ENCODE results near the gene HBA2. TPM values are rescaled to one million over a fixed set of nuclear protein-coding genes. Genes with fewer than 3 reads are reported as not detected.
"Not testable (repeated sequence)": the region's sequence is repeated elsewhere in the genome, so short reads cannot be mapped to it uniquely, and the experiment has no call there.

The HBA2 gene
- total RNA-seq, 1 donor from 2014 or later, result 0.57 TPM

- no peak for DNase-seq (ENCODE audit: low spot score)
- Mint-ChIP-seq H3K36me3 (ENCODE audit: low read depth) (no peaks in the 10 kb centered on the region), H3K9me3 (no peaks in the 10 kb centered on the region), H3K27me3 (ENCODE audit: insufficient read depth) (peaks cover 35% of the 10 kb centered on the region), H3K27ac (no peak overlapping the region), H3K4me1 (ENCODE audit: low read depth) (no peaks in the 10 kb centered on the region), H3K4me3 (no peak overlapping the region)
- intact Hi-C loops (cut with micrococcal nuclease), result no loop called here
Measured at GRCh38 chr16:162271-162991, 10.2 kb upstream of the HBA2 start.

GRCh38 chr16:163139-163538 is 9.5 kb upstream of the HBA2 start:
- DNase-seq (ENCODE audit: low spot score); H3K4me3 Mint-ChIP-seq; H3K9me3 Mint-ChIP-seq; H3K4me1 Mint-ChIP-seq (ENCODE audit: low read depth); H3K36me3 Mint-ChIP-seq (ENCODE audit: low read depth); intact Hi-C loops (cut with micrococcal nuclease); H3K27ac Mint-ChIP-seq: not testable (repeated sequence)
- peaks cover 41% of the 10 kb centered on the region for H3K27me3 Mint-ChIP-seq (ENCODE audit: insufficient read depth)

- H3K9me3 Mint-ChIP-seq; H3K36me3 Mint-ChIP-seq (ENCODE audit: low read depth); H3K27ac Mint-ChIP-seq; H3K4me1 Mint-ChIP-seq (ENCODE audit: low read depth); DNase-seq (ENCODE audit: low spot score); intact Hi-C loops (cut with micrococcal nuclease); H3K4me3 Mint-ChIP-seq: not testable (repeated sequence)
- peaks cover 42% of the 10 kb centered on the region for H3K27me3 Mint-ChIP-seq (ENCODE audit: insufficient read depth)
Measured at GRCh38 chr16:163696-164095, 9.0 kb upstream of the HBA2 start.

GRCh38 chr16:164134-164823 is 8.4 kb upstream of the HBA2 start:
- intact Hi-C loops (cut with micrococcal nuclease); DNase-seq (ENCODE audit: low spot score); H3K4me3 Mint-ChIP-seq; H3K27ac Mint-ChIP-seq; H3K4me1 Mint-ChIP-seq (ENCODE audit: low read depth); H3K9me3 Mint-ChIP-seq; H3K36me3 Mint-ChIP-seq (ENCODE audit: low read depth): not testable (repeated sequence)
- H3K27me3 Mint-ChIP-seq (ENCODE audit: insufficient read depth), result peaks cover 42% of the 10 kb centered on the region

DNA sequence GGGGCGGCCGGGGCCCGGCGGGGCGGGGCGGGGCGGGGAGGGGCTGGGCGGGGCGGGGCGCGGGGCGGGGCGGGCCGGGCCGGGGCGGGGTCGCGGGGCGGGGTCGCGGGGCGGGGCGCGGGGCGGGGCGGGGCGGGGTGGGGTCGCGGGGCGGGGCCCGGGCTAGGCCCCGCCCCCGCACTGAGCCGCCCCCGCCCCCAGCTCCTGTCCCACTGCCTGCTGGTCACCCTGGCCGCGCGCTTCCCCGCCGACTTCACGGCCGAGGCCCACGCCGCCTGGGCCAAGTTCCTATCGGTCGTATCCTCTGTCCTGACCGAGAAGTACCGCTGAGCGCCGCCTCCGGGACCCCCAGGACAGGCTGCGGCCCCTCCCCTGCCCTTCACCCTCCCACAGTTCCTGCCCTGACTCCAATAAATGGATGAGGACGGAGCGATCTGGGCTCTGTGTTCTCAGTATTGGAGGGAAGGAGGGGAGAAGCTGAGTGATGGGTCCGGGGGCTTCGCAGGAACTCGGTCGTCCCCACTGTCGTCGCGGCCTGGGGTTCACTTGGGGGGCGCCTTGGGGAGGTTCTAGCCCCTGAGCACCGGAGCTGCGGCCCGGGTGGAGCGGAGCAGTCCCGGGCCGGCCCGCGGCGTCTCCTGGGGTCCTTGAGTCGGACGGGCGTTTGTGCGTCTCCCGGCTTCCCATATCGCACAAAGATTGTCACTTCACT is 7.7 kb upstream of the HBA2 start:
- H3K36me3 Mint-ChIP-seq (ENCODE audit: low read depth), result no peaks in the 10 kb centered on the region
- peaks cover under 1% of the 10 kb centered on the region for H3K4me1 Mint-ChIP-seq (ENCODE audit: low read depth)
- peaks cover 44% of the 10 kb centered on the region for H3K27me3 Mint-ChIP-seq (ENCODE audit: insufficient read depth)
- intact Hi-C loops (cut with micrococcal nuclease), result no loop called here
- H3K4me3 Mint-ChIP-seq, result no peak overlapping the region
- H3K9me3 Mint-ChIP-seq, result no peaks in the 10 kb centered on the region
- no peak overlapping the region for H3K27ac Mint-ChIP-seq
- DNase-seq (ENCODE audit: low spot score), result no peak

GRCh38 chr16:165539-166374 is 6.9 kb upstream of the HBA2 start, which contains the start of gene HBM:
TSS of gene HBM (plus strand) at chr16:165978. CDS start at chr16:165998, 20 bp downstream.
- Mint-ChIP-seq H3K9me3 (no peaks in the 10 kb centered on the region), H3K4me1 (ENCODE audit: low read depth) (peaks cover 5% of the 10 kb centered on the region), H3K27ac (no peak within 1 kb of the TSS), H3K4me3 (no peak within 1 kb of the TSS), H3K27me3 (ENCODE audit: insufficient read depth) (peaks cover 49% of the 10 kb centered on the region), H3K36me3 (ENCODE audit: low read depth) (no peaks in the 10 kb centered on the region)
- DNase-seq (ENCODE audit: low spot score), result no peak
- intact Hi-C loops (cut with micrococcal nuclease), result loop anchor here (2.0 kb wide), 1 partner anchor 15 kb away; the partner anchor contains the start of gene HBQ1

- H3K4me1 Mint-ChIP-seq (ENCODE audit: low read depth), result peaks cover 5% of the 10 kb centered on the region
- intact Hi-C loops (cut with micrococcal nuclease), result loop anchor here (2.0 kb wide), 1 partner anchor 14 kb away; the partner anchor contains the start of gene HBQ1
- no peak overlapping the region for H3K4me3 Mint-ChIP-seq
- peaks cover 50% of the 10 kb centered on the region for H3K27me3 Mint-ChIP-seq (ENCODE audit: insufficient read depth)
- no peaks in the 10 kb centered on the region for H3K9me3 Mint-ChIP-seq
- H3K27ac Mint-ChIP-seq, result peak overlapping the region; percentile 55
- no peak for DNase-seq (ENCODE audit: low spot score)
- no peaks in the 10 kb centered on the region for H3K36me3 Mint-ChIP-seq (ENCODE audit: low read depth)
Measured at GRCh38 chr16:166375-167121, 6.1 kb upstream of the HBA2 start.

DNA sequence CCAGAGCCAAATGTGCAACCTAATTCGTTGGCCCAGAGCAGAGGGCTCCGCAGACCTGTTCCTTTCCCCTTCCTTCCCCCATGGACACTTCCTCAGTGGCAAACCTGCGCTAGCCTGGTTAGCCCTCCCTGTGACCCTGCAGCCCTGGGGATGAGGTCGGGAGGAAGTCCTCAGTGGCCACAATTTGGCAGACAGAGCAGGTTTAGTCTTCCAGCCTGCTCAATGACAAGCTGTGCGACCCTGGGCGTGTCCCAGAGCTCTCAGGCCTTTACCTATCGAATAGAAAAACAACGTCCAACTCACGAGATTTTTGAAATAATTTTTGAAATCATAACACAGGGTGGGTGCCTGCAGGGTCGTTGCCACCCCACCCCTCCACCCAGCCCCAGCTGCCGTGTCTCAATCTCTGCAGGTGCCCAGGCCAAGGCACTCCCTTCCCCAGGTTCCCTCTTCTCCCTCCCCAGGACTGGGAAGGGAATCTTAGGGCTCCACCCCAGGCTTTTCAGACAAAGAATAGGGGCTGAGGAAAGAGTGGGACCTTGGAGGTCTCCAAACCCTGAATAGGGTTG is 5.5 kb upstream of the HBA2 start:
- H3K27ac Mint-ChIP-seq, result peak overlapping the region; percentile 55
- no peaks in the 10 kb centered on the region for H3K9me3 Mint-ChIP-seq
- intact Hi-C loops (cut with micrococcal nuclease), result loop anchor here (2.0 kb wide), 1 partner anchor 14 kb away; the partner anchor contains the start of gene HBQ1
- H3K27me3 Mint-ChIP-seq (ENCODE audit: insufficient read depth), result peaks cover 51% of the 10 kb centered on the region
- H3K4me1 Mint-ChIP-seq (ENCODE audit: low read depth), result peaks cover 5% of the 10 kb centered on the region
- H3K36me3 Mint-ChIP-seq (ENCODE audit: low read depth), result no peaks in the 10 kb centered on the region
- no peak for DNase-seq (ENCODE audit: low spot score)
- no peak overlapping the region for H3K4me3 Mint-ChIP-seq

- intact Hi-C loops (cut with micrococcal nuclease), result no loop called here
- Mint-ChIP-seq H3K9me3 (no peaks in the 10 kb centered on the region), H3K27ac (no peak overlapping the region), H3K36me3 (ENCODE audit: low read depth) (no peaks in the 10 kb centered on the region), H3K4me1 (ENCODE audit: low read depth) (peaks cover 5% of the 10 kb centered on the region), H3K4me3 (no peak overlapping the region), H3K27me3 (ENCODE audit: insufficient read depth) (peaks cover 47% of the 10 kb centered on the region)
- DNase-seq (ENCODE audit: low spot score), result no peak
Measured at GRCh38 chr16:168424-168823, 4.3 kb upstream of the HBA2 start.

DNA sequence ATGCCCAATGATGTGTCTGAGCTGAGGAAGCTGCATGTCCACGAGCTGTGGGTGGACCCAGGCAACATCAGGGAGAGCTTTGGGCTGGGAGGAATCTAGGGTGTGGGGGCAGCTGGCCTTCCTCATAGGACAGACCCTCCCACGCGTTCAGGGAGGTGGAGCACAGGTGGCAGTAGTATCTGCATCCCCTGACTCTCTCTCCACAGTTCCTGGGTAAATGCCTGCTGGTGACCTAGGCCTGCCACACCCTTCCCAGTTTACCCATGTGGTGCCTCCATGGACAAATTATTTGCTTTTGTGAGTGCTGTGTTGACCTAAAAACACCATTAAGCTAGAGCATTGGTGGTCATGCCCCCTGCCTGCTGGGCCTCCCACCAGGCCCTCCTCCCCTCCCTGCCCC is 3.7 kb upstream of the HBA2 start:
- no peaks in the 10 kb centered on the region for H3K9me3 Mint-ChIP-seq
- peaks cover 5% of the 10 kb centered on the region for H3K4me1 Mint-ChIP-seq (ENCODE audit: low read depth)
- H3K36me3 Mint-ChIP-seq (ENCODE audit: low read depth), result no peaks in the 10 kb centered on the region
- DNase-seq (ENCODE audit: low spot score), result no peak
- intact Hi-C loops (cut with micrococcal nuclease), result no loop called here
- H3K27me3 Mint-ChIP-seq (ENCODE audit: insufficient read depth), result peaks cover 49% of the 10 kb centered on the region
- H3K27ac Mint-ChIP-seq, result no peak overlapping the region
- H3K4me3 Mint-ChIP-seq, result no peak overlapping the region

GRCh38 chr16:170088-170507 is 2.6 kb upstream of the HBA2 start:
- H3K36me3 Mint-ChIP-seq (ENCODE audit: low read depth); H3K27ac Mint-ChIP-seq; H3K4me1 Mint-ChIP-seq (ENCODE audit: low read depth); DNase-seq (ENCODE audit: low spot score); H3K9me3 Mint-ChIP-seq; H3K4me3 Mint-ChIP-seq; intact Hi-C loops (cut with micrococcal nuclease): not testable (repeated sequence)
- H3K27me3 Mint-ChIP-seq (ENCODE audit: insufficient read depth), result peaks cover 58% of the 10 kb centered on the region
